Muscle of leg (tissue), 11 donors: ENCODE data around the gene MTG1. TPM values are rescaled to one million over a fixed set of nuclear protein-coding genes. Genes with fewer than 3 reads are reported as not detected.

Experiments
- DNase-seq: peaks from one replicate; pipeline ENCODE4 v3.0.0; 2013
- H3K27ac ChIP-seq: one replicate; pipeline ENCODE4 v1.5.1; 2013; ENCODE audit warnings: mild to moderate bottlenecking, low read length, control low read depth
- H3K27me3 ChIP-seq: one replicate; pipeline ENCODE4 v1.6.1; 2013; ENCODE audit warnings: low read length; ENCODE audit not compliant: control insufficient read depth, insufficient read depth
- H3K36me3 ChIP-seq: one replicate; pipeline ENCODE4 v1.6.1; 2013; ENCODE audit warnings: low read length; ENCODE audit not compliant: control insufficient read depth, insufficient read depth
- H3K4me1 ChIP-seq: one replicate; pipeline ENCODE4 v1.6.1; 2013; ENCODE audit warnings: low read length; ENCODE audit not compliant: control insufficient read depth, insufficient read depth
- H3K4me3 ChIP-seq: one replicate; pipeline ENCODE4 v1.5.1; 2013; ENCODE audit warnings: low read length, control low read depth
- H3K9me3 ChIP-seq: replicated peaks from 2 replicates; pipeline ENCODE4 v1.6.1; 2013; ENCODE audit warnings: low read depth, low read length; ENCODE audit not compliant: control insufficient read depth
- WGBS: methylation state at CpG from one replicate; pipeline ENCODE4 v1.1.5; 2013; ENCODE audit warnings: missing lambda C conversion rate; ENCODE audit not compliant: insufficient coverage; 5-methylcytosine and 5-hydroxymethylcytosine counted together
- polyA plus RNA-seq, 8 donors: library from polyadenylated mRNA; unstranded; fragments of 120-200 nt; gene quantifications; one replicate each; pipeline versions ENCODE4 v1.2.1 to v1.2.3, GENCODE V29; 2013; ENCODE audit warnings: inconsistent platforms in 1 of 8, low replicate concordance in 1 of 8; ENCODE audit not compliant: insufficient read length in 8 of 8, insufficient read depth in 1 of 8
- total RNA-seq: library from RNA; stranded (reverse); fragments of 120-200 nt; gene quantifications from one replicate; pipeline ENCODE4 v1.2.4, GENCODE V29; 2013

MTG1 gene
- total and polyA plus RNA-seq, 9 donors, result 22.7 to 52.3 (median 40.4) TPM

- WGBS, result 70% methylated on average over 33 of the region's 41 CpGs
- DNase-seq, result no peak
- Histone ChIP-seq H3K9me3 (peaks cover 2% of the 10 kb centered on the region), H3K4me1 (peaks cover 13% of the 10 kb centered on the region), H3K27ac (no peak overlapping the region), H3K36me3 (peaks cover 20% of the 10 kb centered on the region), H3K4me3 (no peak overlapping the region), H3K27me3 (no peaks in the 10 kb centered on the region)
Measured at GRCh38 chr10:133358162-133358924, 35.6 kb upstream of the MTG1 start.

DNA sequence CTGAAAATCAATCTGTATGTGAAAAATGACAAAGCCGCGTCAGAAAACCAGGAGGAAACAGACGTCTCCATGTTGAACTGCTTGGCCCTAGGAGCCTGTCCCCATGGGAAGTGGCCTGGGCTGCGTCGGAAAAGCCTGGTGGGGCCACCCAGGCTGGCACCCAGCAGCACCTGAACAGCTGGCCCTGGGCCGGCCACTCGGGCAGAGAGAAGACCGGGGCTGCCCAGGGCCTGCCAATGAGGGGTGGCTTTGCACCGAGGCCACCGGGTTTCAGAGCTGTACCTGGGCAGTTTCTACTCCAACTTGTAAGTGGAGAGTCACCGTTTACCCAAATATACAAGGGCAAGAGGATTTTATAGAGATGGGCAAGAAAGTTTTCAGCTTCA lies 35.0 kb upstream of the MTG1 start:
- H3K27me3 ChIP-seq, result no peaks in the 10 kb centered on the region
- WGBS, result 64% methylated on average over 9 of the region's 11 CpGs
- peaks cover 13% of the 10 kb centered on the region for H3K4me1 ChIP-seq
- no peak for DNase-seq
- H3K27ac ChIP-seq, result no peak overlapping the region
- no peak overlapping the region for H3K4me3 ChIP-seq
- peaks cover 2% of the 10 kb centered on the region for H3K9me3 ChIP-seq
- H3K36me3 ChIP-seq, result peaks cover 20% of the 10 kb centered on the region

DNA sequence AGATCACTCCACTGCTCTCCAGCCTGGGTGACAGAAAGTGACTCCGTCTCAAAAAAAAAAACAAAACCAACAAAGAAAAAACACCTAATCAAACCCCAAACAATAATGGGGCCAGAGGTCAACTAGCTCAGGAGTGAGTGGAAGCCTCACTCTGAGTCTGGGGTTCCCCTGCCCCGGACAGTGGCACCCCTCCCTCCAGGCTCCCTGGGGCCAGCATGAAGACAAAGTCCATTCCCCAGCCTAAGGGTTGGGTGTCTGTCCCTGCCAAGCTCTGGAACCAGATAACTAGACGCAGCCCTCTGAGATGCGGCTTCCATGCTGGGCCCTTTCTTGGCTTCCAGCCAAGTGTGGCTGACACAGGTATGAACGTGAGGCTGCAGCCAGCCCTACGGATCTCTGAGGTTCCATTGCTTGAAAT lies 34.4 kb upstream of the MTG1 start:
- H3K9me3 ChIP-seq, result peaks cover 2% of the 10 kb centered on the region
- no peak for DNase-seq
- H3K27ac ChIP-seq, result no peak overlapping the region
- WGBS, result 30% methylated on average over 4 of the region's 6 CpGs
- H3K36me3 ChIP-seq, result peaks cover 24% of the 10 kb centered on the region
- peaks cover 13% of the 10 kb centered on the region for H3K4me1 ChIP-seq
- no peaks in the 10 kb centered on the region for H3K27me3 ChIP-seq
- no peak overlapping the region for H3K4me3 ChIP-seq

DNA sequence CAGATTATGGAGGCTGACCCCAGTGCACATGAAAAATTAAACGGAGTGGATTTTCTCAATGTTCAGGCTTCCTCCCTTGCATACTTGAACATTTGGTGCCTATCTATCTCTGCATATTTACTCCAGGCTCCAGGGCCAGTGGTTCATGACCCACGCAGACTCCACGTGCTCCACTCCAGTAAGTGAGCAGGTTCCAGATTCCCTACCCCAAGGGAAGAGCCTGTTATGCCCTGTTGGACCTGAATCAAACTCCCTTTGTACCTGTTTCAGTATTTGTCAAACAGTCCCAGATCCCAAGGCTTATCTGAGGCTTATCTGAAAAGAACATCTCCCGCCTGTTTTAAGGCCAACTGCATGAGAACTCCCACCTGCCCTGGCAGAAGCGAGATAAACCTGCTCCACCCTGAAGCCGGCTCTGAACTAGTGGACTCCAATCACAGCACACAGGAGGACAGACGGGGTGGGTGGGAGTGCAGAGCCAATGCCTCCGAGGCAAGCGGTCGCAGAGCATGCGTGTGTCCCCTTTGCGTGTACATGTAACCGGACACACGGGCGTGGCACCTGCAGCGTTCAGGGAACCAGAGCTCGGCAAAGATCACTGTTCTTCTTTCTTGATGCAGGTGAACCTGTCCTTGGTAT lies 33.9 kb upstream of the MTG1 start:
- WGBS, result 77% methylated on average over 17 of the region's 17 CpGs
- peaks cover 2% of the 10 kb centered on the region for H3K9me3 ChIP-seq
- peaks cover 30% of the 10 kb centered on the region for H3K36me3 ChIP-seq
- no peak for DNase-seq
- H3K4me1 ChIP-seq, result peaks cover 13% of the 10 kb centered on the region
- no peak overlapping the region for H3K4me3 ChIP-seq
- no peaks in the 10 kb centered on the region for H3K27me3 ChIP-seq
- no peak overlapping the region for H3K27ac ChIP-seq

DNA sequence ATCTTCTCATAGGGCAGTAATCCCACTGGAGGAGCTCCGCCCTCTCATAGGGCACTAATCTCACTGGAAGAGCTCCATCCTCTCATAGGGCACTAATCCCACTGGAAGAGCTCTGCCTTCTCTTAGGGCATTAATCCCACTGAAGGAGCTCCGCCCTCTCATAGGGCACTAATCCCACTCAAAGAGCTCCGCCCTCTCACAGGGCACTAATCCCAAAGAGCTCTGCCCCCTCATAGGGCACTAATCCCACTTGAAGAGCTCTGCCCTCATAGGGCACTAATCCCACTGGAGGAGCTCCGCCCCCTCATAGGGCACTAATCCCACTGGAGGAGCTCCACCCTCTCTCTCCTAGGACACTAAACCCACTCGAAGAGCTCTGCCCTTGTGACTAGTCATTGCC lies 32.7 kb upstream of the MTG1 start:
- Histone ChIP-seq H3K27ac (no peak overlapping the region), H3K4me1 (peaks cover 9% of the 10 kb centered on the region), H3K4me3 (no peak overlapping the region), H3K27me3 (no peaks in the 10 kb centered on the region), H3K36me3 (peaks cover 41% of the 10 kb centered on the region), H3K9me3 (peaks cover 2% of the 10 kb centered on the region)
- no peak for DNase-seq
- WGBS, result 98% methylated on average over 4 of the region's 5 CpGs

DNA sequence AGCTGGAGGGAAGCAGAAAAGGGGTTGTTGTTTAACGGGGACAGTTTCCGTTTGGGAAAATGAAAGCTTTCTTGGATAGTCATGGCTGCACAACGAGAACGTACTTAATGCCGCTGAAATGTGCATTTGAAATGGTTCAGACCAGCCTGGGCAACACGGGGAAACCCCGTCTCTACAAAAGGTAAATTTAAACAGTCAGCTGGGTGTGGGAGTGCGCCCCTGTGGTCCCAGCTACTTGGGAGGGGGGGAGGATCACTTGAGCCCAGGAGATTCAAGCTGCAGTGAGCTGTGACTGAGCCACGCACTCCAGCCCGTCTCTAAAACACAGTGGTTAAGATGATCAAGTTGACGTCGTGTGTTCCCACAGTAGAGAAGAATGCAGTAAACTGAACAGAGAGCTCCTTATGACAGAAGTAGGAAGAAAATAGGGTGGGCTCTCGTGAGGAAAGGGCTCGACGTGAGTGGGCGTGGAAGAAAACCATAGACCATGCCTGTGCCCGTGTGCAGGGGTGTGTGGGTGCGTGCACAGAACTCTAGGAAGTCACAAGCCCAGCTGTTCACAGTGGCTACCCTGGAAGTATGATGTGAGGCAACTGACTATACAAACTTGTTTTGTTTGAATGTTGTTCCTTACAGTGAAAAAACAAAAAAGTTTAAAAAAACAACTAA lies 32.0 kb upstream of the MTG1 start:
- Histone ChIP-seq H3K9me3 (peaks cover 2% of the 10 kb centered on the region), H3K27me3 (no peaks in the 10 kb centered on the region), H3K4me1 (peaks cover 4% of the 10 kb centered on the region), H3K36me3 (peaks cover 48% of the 10 kb centered on the region), H3K4me3 (no peak overlapping the region), H3K27ac (no peak overlapping the region)
- no peak for DNase-seq
- WGBS, result 78% methylated on average over 12 of the region's 18 CpGs

DNA sequence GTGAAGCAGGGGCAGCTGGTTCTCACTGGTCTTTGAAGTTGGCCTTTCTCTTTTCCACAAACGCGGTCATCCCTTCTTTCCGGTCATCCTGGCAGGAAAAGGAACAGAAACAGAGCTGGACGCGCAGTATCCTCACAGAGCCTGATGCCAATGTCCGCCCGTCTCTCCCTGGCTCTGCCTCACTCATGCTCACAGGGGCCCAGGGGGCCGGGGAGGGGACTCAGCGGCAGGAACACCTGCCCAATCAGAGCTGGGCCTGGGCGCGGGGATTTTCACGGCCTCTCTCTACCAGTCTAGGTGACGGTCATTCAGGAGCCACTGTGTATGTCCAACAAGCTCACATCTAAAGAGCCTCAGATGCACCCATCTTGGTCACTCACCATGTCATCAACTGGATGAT lies 31.1 kb upstream of the MTG1 start:
- H3K36me3 ChIP-seq, result peaks cover 50% of the 10 kb centered on the region
- DNase-seq, result no peak
- H3K27me3 ChIP-seq, result no peaks in the 10 kb centered on the region
- H3K4me1 ChIP-seq, result no peaks in the 10 kb centered on the region
- H3K4me3 ChIP-seq, result no peak overlapping the region
- 90% methylated on average over 8 of the region's 13 CpGs for WGBS
- peaks cover 2% of the 10 kb centered on the region for H3K9me3 ChIP-seq
- H3K27ac ChIP-seq, result no peak overlapping the region

- peaks cover 15% of the 10 kb centered on the region for H3K4me1 ChIP-seq
- H3K4me3 ChIP-seq, result no peak overlapping the region
- peaks cover 68% of the 10 kb centered on the region for H3K36me3 ChIP-seq
- H3K9me3 ChIP-seq, result peaks cover 2% of the 10 kb centered on the region
- H3K27ac ChIP-seq, result no peak overlapping the region
- no peak for DNase-seq
- no peaks in the 10 kb centered on the region for H3K27me3 ChIP-seq
- 88% methylated on average over 23 of the region's 29 CpGs for WGBS
Measured at GRCh38 chr10:133364645-133365431, 29.1 kb upstream of the MTG1 start.

GRCh38 chr10:133365461-133366129 lies 28.4 kb upstream of the MTG1 start:
- Histone ChIP-seq H3K4me3 (no peak overlapping the region), H3K27ac (no peak overlapping the region), H3K27me3 (no peaks in the 10 kb centered on the region), H3K36me3 (peaks cover 71% of the 10 kb centered on the region), H3K4me1 (peaks cover 21% of the 10 kb centered on the region), H3K9me3 (peaks cover 2% of the 10 kb centered on the region)
- WGBS, result 86% methylated on average over 13 of the region's 13 CpGs
- DNase-seq, result no peak
